Measurements from ENCODE around the gene SKOR1.

Gene SKOR1

DNA sequence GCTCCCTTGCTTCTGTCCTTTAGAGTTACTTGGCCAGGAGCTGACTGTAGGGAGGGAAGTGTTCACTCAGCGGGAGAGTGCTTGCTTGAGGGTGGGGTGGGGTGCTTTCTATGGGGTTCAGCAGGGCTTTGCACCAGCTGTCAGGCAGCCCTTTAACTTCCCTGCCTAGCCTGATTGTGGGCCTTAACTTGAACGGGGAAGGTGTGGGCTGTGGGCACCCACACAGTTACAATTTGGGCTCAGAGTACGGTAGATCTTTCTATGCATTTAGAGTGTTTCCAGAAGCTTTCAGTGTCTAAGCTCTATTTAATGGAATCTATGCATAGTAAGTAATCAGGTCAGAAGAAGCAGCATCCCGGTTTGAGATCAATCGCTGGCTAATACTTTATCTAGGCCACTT lies 48.2 kb upstream of the SKOR1 start:
- H3K9ac ChIP-seq (ENCODE audit: low read length) = peak overlapping the region; percentile 7; the same call in 1 of the 2 replicates
- no peak overlapping the region for H3K4me3 ChIP-seq (ENCODE audit: low read depth, low read length, poor library complexity, severe bottlenecking)
- no peaks in the 10 kb centered on the region for H3K9me3 ChIP-seq (ENCODE audit: low read length)
- peaks cover 76% of the 10 kb centered on the region for H3K4me1 ChIP-seq (ENCODE audit: insufficient read depth, low read length, severe bottlenecking)
- H3K4me2 ChIP-seq (ENCODE audit: low read length) = no peak overlapping the region
- H3K36me3 ChIP-seq (ENCODE audit: insufficient read depth, low read length) = no peaks in the 10 kb centered on the region
- H3K79me2 ChIP-seq (ENCODE audit: insufficient read depth, low read length) = 0 out of 2 replicates have a peak, but pooled peaks cover 6% of the 10 kb centered on the region
- TF ChIP-seq, protein P1, sequence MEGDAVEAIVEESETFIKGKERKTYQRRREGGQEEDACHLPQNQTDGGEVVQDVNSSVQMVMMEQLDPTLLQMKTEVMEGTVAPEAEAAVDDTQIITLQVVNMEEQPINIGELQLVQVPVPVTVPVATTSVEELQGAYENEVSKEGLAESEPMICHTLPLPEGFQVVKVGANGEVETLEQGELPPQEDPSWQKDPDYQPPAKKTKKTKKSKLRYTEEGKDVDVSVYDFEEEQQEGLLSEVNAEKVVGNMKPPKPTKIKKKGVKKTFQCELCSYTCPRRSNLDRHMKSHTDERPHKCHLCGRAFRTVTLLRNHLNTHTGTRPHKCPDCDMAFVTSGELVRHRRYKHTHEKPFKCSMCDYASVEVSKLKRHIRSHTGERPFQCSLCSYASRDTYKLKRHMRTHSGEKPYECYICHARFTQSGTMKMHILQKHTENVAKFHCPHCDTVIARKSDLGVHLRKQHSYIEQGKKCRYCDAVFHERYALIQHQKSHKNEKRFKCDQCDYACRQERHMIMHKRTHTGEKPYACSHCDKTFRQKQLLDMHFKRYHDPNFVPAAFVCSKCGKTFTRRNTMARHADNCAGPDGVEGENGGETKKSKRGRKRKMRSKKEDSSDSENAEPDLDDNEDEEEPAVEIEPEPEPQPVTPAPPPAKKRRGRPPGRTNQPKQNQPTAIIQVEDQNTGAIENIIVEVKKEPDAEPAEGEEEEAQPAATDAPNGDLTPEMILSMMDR (IDR thresholded peaks at IDR 0.05; ENCODE audit: low read length) = no peak
- no peak for TF ChIP-seq EZH2 (IDR thresholded peaks at IDR 0.05; ENCODE audit: borderline replicate concordance, low read length)
- no peak overlapping the region for H2AFZ ChIP-seq (ENCODE audit: low read length)
- peak overlapping the region; percentile 99 for H3K27ac ChIP-seq (ENCODE audit: low read depth, low read length, poor library complexity, severe bottlenecking)
- H3F3A ChIP-seq (ENCODE audit: insufficient read depth, low read length) = no peaks in the 10 kb centered on the region; the same call in 1 of the 2 replicates
- H3K9me2 ChIP-seq (ENCODE audit: low read depth, low read length) = no peaks in the 10 kb centered on the region
- no peaks in the 10 kb centered on the region for H4K20me1 ChIP-seq (ENCODE audit: insufficient read depth, low read length)
- no peaks in the 10 kb centered on the region for H3K27me3 ChIP-seq (ENCODE audit: insufficient read depth, low read length)

DNA sequence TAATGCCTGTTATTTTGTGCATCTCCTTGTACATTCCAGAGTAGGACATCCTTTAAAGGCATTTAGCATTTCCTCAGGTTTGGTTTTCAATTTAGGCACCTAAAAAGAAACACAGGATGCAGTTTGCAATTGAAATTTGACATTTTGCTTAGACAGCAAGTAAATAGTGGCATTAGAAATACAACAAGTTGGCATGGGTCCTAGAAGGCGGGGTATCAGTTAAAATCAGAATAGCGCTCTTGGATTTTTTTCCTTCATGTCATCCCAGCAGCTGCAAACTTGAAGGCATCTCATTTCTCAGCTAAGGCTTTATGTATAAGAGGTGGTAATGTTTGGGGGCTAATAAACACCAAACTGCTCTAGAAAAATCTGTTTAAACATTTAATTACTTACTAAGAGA lies 47.5 kb upstream of the SKOR1 start:
- H3K9ac ChIP-seq (ENCODE audit: low read length) = no peak overlapping the region
- H3K27ac ChIP-seq (ENCODE audit: low read depth, low read length, poor library complexity, severe bottlenecking) = peak overlapping the region; percentile 99
- H3K4me2 ChIP-seq (ENCODE audit: low read length) = no peak overlapping the region
- peaks cover 78% of the 10 kb centered on the region for H3K4me1 ChIP-seq (ENCODE audit: insufficient read depth, low read length, severe bottlenecking)
- H3K9me2 ChIP-seq (ENCODE audit: low read depth, low read length) = no peaks in the 10 kb centered on the region
- no peaks in the 10 kb centered on the region for H3K36me3 ChIP-seq (ENCODE audit: insufficient read depth, low read length)
- H3K4me3 ChIP-seq (ENCODE audit: low read depth, low read length, poor library complexity, severe bottlenecking) = no peak overlapping the region
- TF ChIP-seq, protein P1 (IDR thresholded peaks at IDR 0.05; ENCODE audit: low read length) = no peak
- TF ChIP-seq EZH2 (IDR thresholded peaks at IDR 0.05; ENCODE audit: borderline replicate concordance, low read length) = no peak
- no peaks in the 10 kb centered on the region for H3K9me3 ChIP-seq (ENCODE audit: low read length)
- H2AFZ ChIP-seq (ENCODE audit: low read length) = no peak overlapping the region
- H3F3A ChIP-seq (ENCODE audit: insufficient read depth, low read length) = no peaks in the 10 kb centered on the region; the same call in 1 of the 2 replicates
- no peaks in the 10 kb centered on the region for H3K27me3 ChIP-seq (ENCODE audit: insufficient read depth, low read length)
- peaks cover 13% of the 10 kb centered on the region; the same call in 1 of the 2 replicates for H3K79me2 ChIP-seq (ENCODE audit: insufficient read depth, low read length)
- no peaks in the 10 kb centered on the region for H4K20me1 ChIP-seq (ENCODE audit: insufficient read depth, low read length)

GRCh38 chr15:67778968-67779548 lies 46.3 kb upstream of the SKOR1 start:
- no peak overlapping the region for H3K4me3 ChIP-seq (ENCODE audit: low read depth, low read length, poor library complexity, severe bottlenecking)
- H3K4me2 ChIP-seq (ENCODE audit: low read length) = no peak overlapping the region
- H3K9me2 ChIP-seq (ENCODE audit: low read depth, low read length) = no peaks in the 10 kb centered on the region
- H3F3A ChIP-seq (ENCODE audit: insufficient read depth, low read length) = peaks cover 7% of the 10 kb centered on the region
- H4K20me1 ChIP-seq (ENCODE audit: insufficient read depth, low read length) = no peaks in the 10 kb centered on the region
- no peaks in the 10 kb centered on the region for H3K9me3 ChIP-seq (ENCODE audit: low read length)
- H3K4me1 ChIP-seq (ENCODE audit: insufficient read depth, low read length, severe bottlenecking) = peaks cover 91% of the 10 kb centered on the region
- no peak overlapping the region for H2AFZ ChIP-seq (ENCODE audit: low read length)
- peak overlapping the region; percentile 99 for H3K27ac ChIP-seq (ENCODE audit: low read depth, low read length, poor library complexity, severe bottlenecking)
- H3K9ac ChIP-seq (ENCODE audit: low read length) = no peak overlapping the region; the same call in 1 of the 2 replicates
- H3K36me3 ChIP-seq (ENCODE audit: insufficient read depth, low read length) = no peaks in the 10 kb centered on the region
- H3K79me2 ChIP-seq (ENCODE audit: insufficient read depth, low read length) = peaks cover 14% of the 10 kb centered on the region; the same call in 1 of the 2 replicates
- no peaks in the 10 kb centered on the region for H3K27me3 ChIP-seq (ENCODE audit: insufficient read depth, low read length)
- TF ChIP-seq, protein P1 (IDR thresholded peaks at IDR 0.05; ENCODE audit: low read length) = no peak
- TF ChIP-seq EZH2 (IDR thresholded peaks at IDR 0.05; ENCODE audit: borderline replicate concordance, low read length) = no peak

Data from OCI-LY1 (cell line).